AG04449 (cell line): Measurements from ENCODE around the gene PPP2R2C.

Source experiments
- CTCF ChIA-PET: fragments of 350-600 bp; formaldehyde crosslinking; extraction: SDS; loops from one replicate; lab custom pipeline; 2021; ENCODE audit warnings: antibody characterized with exemption; lab: Yijun Ruan, JAX
- POLR2A ChIA-PET: fragments of 400-600, 350-600 bp; formaldehyde crosslinking; extraction: SDS; loops from one replicate; lab custom pipeline; 2020; ENCODE audit warnings: antibody characterized with exemption, inconsistent platforms; lab: Yijun Ruan, JAX
- DNase-seq: peaks from one replicate; pipeline ENCODE4 v3.0.0-alpha.2; 2010; ENCODE audit warnings: low read depth, low spot score
- H3K4me3 ChIP-seq: 2 replicates; pipeline ENCODE4 v1.5.1; 2011; ENCODE audit warnings: low read depth, mild to moderate bottlenecking, control low read depth, low read length
- TF ChIP-seq, protein P1 (sequence below): IDR thresholded peaks from one replicate; pipeline ENCODE4 v1.5.1; 2011; ENCODE audit warnings: mild to moderate bottlenecking, moderate library complexity, low read length, control low read depth, inconsistent platforms; ENCODE audit not compliant: insufficient read depth; ENCODE audit errors: missing control alignments

Gene PPP2R2C

DNA sequence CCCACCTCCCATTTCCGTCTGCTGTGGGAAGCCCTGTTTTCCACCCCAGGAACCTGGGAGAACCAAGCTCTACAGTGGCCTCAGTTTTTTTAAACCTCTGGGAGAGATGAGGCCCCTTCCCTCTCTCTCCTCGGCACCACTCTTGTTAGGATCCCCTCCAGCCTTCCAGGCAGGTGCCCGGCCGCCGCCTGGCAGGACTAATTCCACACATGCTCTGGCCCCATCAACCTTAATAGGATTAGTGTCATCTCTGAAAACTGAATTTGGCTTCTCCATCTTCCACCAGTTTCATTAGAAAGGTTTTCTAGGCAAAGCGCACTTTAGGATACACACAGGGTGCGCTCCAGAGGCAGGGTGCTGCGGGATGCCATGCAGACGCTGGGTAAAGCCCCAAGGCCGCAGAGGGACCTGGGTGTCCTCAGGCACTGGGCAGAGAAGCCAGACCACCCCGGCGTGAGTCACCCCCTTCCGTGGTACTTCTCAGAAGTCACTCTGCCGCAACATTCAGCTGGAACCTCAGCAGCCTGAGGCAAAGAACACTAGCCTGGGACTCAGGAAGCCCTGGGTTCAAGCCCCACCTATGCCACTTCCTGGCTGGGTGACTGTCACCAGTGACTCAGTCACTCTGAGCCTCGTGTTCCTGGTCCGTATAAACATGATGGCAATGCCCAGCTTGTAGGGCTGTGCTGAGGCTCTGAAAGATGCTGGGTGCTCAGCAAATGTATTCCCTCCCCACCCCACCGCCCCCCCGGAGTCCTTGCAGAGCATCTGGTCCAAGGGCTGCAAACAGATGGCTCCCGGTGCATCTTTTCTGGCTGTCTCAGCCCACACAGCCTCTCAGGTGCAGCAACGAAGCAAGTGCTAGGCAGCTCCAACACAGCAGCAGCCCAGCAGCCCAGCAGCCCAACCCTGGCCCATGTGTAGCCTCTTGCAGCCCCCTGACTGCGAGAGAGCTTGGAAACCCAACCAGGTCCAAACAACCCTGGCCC is 29.1 kb downstream of the PPP2R2C start:
- H3K4me3 ChIP-seq, result no peak overlapping the region
- no peak for DNase-seq
- ChIA-PET POLR2A (no interaction called here), CTCF (interaction anchor here (1.5 kb wide), 1 partner anchor 103 kb away, joined by 3 read pairs; no protein-coding TSS in a partner anchor)
- TF ChIP-seq, protein P1, sequence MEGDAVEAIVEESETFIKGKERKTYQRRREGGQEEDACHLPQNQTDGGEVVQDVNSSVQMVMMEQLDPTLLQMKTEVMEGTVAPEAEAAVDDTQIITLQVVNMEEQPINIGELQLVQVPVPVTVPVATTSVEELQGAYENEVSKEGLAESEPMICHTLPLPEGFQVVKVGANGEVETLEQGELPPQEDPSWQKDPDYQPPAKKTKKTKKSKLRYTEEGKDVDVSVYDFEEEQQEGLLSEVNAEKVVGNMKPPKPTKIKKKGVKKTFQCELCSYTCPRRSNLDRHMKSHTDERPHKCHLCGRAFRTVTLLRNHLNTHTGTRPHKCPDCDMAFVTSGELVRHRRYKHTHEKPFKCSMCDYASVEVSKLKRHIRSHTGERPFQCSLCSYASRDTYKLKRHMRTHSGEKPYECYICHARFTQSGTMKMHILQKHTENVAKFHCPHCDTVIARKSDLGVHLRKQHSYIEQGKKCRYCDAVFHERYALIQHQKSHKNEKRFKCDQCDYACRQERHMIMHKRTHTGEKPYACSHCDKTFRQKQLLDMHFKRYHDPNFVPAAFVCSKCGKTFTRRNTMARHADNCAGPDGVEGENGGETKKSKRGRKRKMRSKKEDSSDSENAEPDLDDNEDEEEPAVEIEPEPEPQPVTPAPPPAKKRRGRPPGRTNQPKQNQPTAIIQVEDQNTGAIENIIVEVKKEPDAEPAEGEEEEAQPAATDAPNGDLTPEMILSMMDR, result no peak

DNA sequence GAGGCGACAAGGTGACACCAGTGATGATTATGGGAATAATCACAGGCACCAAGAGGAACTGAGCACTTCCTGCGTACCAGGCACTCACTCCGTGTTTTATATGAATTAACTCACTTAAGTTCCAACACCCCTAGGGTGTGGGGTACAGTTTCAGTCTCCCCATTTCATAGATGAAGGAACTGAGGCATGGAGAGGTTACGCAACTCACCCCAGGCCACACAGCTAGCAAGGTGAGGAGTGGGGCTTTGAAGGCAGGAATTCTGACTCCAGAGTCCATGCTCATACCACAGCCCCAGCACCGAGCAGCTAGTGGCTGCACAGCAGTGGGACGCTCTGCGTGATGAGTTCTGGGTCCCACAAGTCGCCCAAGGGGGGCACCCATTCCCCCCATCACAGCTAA is 29.9 kb downstream of the PPP2R2C start:
- TF ChIP-seq, protein P1, result no peak
- DNase-seq, result no peak
- H3K4me3 ChIP-seq, result no peak overlapping the region
- CTCF ChIA-PET, result interaction anchor here (1.5 kb wide), 1 partner anchor 104 kb away, joined by 3 read pairs; no protein-coding TSS in a partner anchor
- POLR2A ChIA-PET, result no interaction called here

DNA sequence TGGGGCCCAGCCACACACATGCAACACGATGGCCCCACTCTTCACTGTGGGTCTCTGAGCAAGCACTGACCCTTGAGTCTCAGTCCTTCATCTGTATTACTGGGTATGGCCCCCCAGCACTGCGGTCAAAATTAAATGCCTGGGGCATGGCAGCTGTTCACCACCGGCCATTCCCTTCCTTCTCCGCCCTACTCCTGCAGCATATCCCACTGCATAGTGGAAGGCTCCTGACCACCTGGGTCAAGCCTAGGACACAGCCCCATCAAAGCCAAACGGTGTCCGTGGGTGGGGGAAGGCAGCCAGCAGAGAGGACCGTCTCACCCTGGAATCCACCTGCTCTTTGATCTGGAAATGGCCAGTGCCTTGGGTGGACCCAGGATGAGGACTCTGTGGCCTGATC is 30.7 kb downstream of the PPP2R2C start:
- CTCF ChIA-PET, result no interaction called here
- no peak overlapping the region for H3K4me3 ChIP-seq
- POLR2A ChIA-PET, result no interaction called here
- TF ChIP-seq, protein P1, result no peak
- no peak for DNase-seq

DNA sequence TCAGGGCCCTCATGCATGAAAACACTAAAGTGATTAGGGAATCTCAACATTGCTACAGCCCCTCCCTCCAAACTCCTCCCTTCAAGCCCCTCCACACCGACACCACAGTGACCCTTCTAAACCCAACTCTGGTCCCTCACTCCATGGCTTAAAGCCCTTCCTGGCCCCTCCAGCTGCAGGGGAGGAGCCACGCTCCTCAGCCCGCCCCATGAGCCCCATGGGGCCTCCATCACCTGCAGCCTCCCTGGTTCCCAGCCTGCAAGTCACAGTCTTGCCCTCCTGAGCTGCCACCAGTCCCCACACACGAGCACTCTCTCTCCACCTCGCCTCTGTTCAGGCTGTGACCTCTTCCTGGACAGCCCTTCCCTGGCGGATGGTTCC is 31.2 kb downstream of the PPP2R2C start:
- TF ChIP-seq, protein P1, result no peak
- ChIA-PET CTCF (no interaction called here), POLR2A (no interaction called here)
- DNase-seq, result no peak
- H3K4me3 ChIP-seq, result no peak overlapping the region

DNA sequence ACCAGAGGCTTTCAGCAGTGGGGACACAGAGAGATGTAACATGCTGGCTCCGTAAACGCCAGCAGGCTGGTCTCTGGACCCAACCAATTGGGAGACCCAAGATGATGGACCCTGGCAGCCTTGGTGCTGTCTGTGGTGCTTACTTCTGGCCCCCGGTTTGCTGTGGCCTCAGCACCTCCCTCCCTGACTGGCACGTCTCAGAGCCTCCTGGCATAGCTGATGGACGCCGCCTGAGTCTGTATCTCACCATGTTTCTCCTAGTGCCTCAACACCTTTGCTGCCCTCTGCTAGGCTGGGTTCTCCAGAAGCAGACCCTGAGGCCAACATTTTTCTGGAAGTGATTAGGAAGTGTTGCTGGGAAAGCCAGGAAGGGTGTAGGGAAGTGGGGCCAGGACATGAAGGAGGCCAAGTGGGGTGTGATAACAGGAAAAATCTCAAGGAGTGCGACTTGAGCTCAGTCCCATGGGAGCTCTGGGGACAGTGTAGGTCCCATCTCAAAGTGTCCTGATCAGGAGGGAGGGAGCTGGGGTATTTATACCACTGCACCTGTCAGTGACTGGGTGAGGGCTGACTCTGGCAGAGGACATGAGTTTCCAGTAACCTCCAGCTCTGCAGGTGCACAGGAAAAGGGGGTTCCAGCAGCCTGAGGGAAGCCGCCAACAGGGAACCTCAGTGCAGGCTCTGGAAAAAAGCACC is 31.8 kb downstream of the PPP2R2C start:
- CTCF ChIA-PET, result no interaction called here

More for the DNA sequence above, 31.8 kb downstream of the PPP2R2C start:
- TF ChIP-seq, protein P1, result no peak
- POLR2A ChIA-PET, result no interaction called here
- H3K4me3 ChIP-seq, result no peak overlapping the region
- DNase-seq, result no peak
